Caco-2 (cell line): ENCODE data around the gene CENPV. TPM values are rescaled to one million over a fixed set of nuclear protein-coding genes. Genes with fewer than 3 reads are reported as not detected.

Experiments
- BruUV-seq: library from RNA; stranded (reverse); fragments of 400-500 nt; replicated peaks from 2 replicates; lab custom pipeline; 2021; lab: Mats Ljungman, UMichigan
- CTCF ChIA-PET: fragments of 300-600 bp; sonication (Branson Sonifier 250); formaldehyde crosslinking; loops from one replicate; lab custom pipeline; 2022; ENCODE audit warnings: antibody characterized with exemption; lab: Charles Lee
- POLR2A ChIA-PET: fragments of 300-600 bp; sonication (Branson Sonifier 250); formaldehyde crosslinking; loops from one replicate; lab custom pipeline; 2022; ENCODE audit warnings: antibody characterized with exemption; lab: Charles Lee
- DNase-seq, 2 experiments: peaks; one replicate each; pipeline versions ENCODE4 v3.0.0 to v3.0.0-alpha.2; 2020 to 2022
- H3K27me3 ChIP-seq: replicated peaks from 2 replicates; pipeline ENCODE4 v1.6.0; 2011; ENCODE audit warnings: low read length; ENCODE audit not compliant: control insufficient read depth, insufficient read depth
- H3K36me3 ChIP-seq: 2 replicates; pipeline ENCODE4 v1.5.1; 2011; ENCODE audit warnings: low read length; ENCODE audit not compliant: control insufficient read depth, insufficient read depth
- H3K4me1 ChIP-seq: fragments of 250-450 bp; sonication (Bioruptor Pico); 2 replicates; pipeline ENCODE4 v1.5.1; 2020; ENCODE audit warnings: mild to moderate bottlenecking
- H3K4me3 ChIP-seq: 2 replicates; pipeline ENCODE4 v1.5.1; 2011; ENCODE audit warnings: low read depth, mild to moderate bottlenecking, control low read depth, low read length
- H3K9me3 ChIP-seq: fragments of 250-450 bp; sonication (Bioruptor Pico); 2 replicates; pipeline ENCODE4 v1.5.1; 2020; ENCODE audit warnings: mild to moderate bottlenecking, moderate library complexity
- H3K27ac Mint-ChIP-seq: one replicate; pipeline ENCODE4 v1.8.0; 2022; ENCODE audit warnings: mixed read lengths; ENCODE audit not compliant: unreplicated experiment
- H3K27me3 Mint-ChIP-seq: one replicate; pipeline ENCODE4 v1.8.0; 2022; ENCODE audit warnings: mixed read lengths; ENCODE audit not compliant: insufficient read depth, unreplicated experiment
- H3K36me3 Mint-ChIP-seq: one replicate; pipeline ENCODE4 v1.8.0; 2022; ENCODE audit warnings: mild to moderate bottlenecking, mixed read lengths; ENCODE audit not compliant: insufficient read depth, unreplicated experiment
- H3K4me1 Mint-ChIP-seq: one replicate; pipeline ENCODE4 v1.8.0; 2022; ENCODE audit warnings: low read depth, mixed read lengths; ENCODE audit not compliant: unreplicated experiment
- H3K4me3 Mint-ChIP-seq: one replicate; pipeline ENCODE4 v1.8.0; 2022; ENCODE audit warnings: mild to moderate bottlenecking, moderate library complexity, mixed read lengths; ENCODE audit not compliant: unreplicated experiment
- H3K9me3 Mint-ChIP-seq: one replicate; pipeline ENCODE4 v1.8.0; 2022; ENCODE audit warnings: mixed read lengths; ENCODE audit not compliant: unreplicated experiment
- intact Hi-C: fragments of 100-400 bp; cut with micrococcal nuclease; formaldehyde crosslinking; loops from one replicate; pipeline ENCODE4 v1.10.0; 2022; ENCODE audit not compliant: unreplicated experiment
- total RNA-seq: library from RNA; stranded (reverse); gene quantifications from 2 replicates; pipeline ENCODE4 v1.2.3, GENCODE V29; 2022
- TF ChIP-seq, protein P1 (sequence below), 2 experiments: fragments of 200-600 bp in 1 of 2; IDR thresholded peaks; 1 replicate in 1 of 2; 2 replicates in 1 of 2; pipeline versions ENCODE4 v1.5.1 to v1.8.0; 2011 to 2022; ENCODE audit warnings: antibody characterized with exemption in 1 of 2, control low read depth in 1 of 2, inconsistent platforms in 1 of 2, low read depth in 1 of 2, low read length in 1 of 2, mild to moderate bottlenecking in 1 of 2, moderate library complexity in 1 of 2; ENCODE audit not compliant: insufficient read depth in 1 of 2, severe bottlenecking in 1 of 2, unreplicated experiment in 1 of 2

Gene CENPV
- total RNA-seq, 1 experiment from 2014 or later, result 92.8 TPM

DNA sequence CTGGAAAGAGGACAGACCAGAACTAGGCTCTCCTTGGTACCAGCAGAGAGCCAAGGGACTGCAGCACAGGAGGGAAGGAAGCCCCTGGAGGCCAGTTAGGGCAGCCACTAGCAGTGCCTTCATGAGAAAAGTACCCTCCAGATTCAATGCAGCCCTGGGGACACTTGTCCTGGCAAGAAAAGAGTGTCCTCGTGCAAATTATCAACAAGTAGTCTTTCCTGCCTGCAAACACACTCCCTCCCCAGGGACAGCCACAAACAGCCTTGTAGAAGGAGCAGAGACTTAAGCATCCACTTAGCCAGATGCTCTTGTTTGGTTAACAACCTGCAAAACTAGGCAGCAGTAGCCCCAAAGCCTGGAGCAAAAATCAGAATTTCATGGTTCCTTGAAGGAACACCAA, 24.3 kb downstream of the CENPV start:
- H3K4me3 Mint-ChIP-seq, result no peak overlapping the region

DNA sequence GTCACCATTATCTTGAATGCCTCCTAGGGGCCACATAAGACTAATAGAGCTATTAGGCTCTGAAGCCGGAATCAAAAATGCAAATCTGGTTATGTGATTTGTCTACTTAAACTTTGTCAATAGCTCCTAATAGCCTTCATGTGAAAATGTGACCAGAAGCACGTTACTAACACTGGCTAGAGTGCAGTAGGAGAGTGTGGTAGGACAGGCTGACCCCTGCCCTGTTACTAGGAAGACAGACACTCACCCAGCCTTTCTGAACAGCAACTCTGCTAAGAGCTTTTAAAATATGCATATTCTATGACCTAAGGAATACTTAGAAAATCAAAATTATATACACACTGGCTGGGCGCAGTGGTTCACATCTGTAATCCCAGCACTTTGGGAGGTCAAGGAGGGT, 26.3 kb downstream of the CENPV start:
- Histone ChIP-seq H3K27me3 (no peaks in the 10 kb centered on the region), H3K36me3 (no peaks in the 10 kb centered on the region), H3K4me3 (no peak overlapping the region), H3K9me3 (no peaks in the 10 kb centered on the region), H3K4me1 (no peaks in the 10 kb centered on the region)
- no peak for DNase-seq
- POLR2A ChIA-PET, result no interaction called here
- H3K9me3 Mint-ChIP-seq, result no peaks in the 10 kb centered on the region
- CTCF ChIA-PET, result no interaction called here
- intact Hi-C loops, result no loop called here
- no TSS peak for BruUV-seq
- no peak overlapping the region for H3K4me3 Mint-ChIP-seq
- H3K4me1 Mint-ChIP-seq, result peaks cover 10% of the 10 kb centered on the region
- TF ChIP-seq, protein P1, sequence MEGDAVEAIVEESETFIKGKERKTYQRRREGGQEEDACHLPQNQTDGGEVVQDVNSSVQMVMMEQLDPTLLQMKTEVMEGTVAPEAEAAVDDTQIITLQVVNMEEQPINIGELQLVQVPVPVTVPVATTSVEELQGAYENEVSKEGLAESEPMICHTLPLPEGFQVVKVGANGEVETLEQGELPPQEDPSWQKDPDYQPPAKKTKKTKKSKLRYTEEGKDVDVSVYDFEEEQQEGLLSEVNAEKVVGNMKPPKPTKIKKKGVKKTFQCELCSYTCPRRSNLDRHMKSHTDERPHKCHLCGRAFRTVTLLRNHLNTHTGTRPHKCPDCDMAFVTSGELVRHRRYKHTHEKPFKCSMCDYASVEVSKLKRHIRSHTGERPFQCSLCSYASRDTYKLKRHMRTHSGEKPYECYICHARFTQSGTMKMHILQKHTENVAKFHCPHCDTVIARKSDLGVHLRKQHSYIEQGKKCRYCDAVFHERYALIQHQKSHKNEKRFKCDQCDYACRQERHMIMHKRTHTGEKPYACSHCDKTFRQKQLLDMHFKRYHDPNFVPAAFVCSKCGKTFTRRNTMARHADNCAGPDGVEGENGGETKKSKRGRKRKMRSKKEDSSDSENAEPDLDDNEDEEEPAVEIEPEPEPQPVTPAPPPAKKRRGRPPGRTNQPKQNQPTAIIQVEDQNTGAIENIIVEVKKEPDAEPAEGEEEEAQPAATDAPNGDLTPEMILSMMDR (IDR thresholded peaks at IDR 0.05; ENCODE audit: insufficient read depth in 1 of 2, low read depth in 1 of 2, low read length in 1 of 2, severe bottlenecking in 1 of 2, unreplicated experiment in 1 of 2), result no peak
- no peak overlapping the region for H3K27ac Mint-ChIP-seq
- no peaks in the 10 kb centered on the region for H3K36me3 Mint-ChIP-seq
- H3K27me3 Mint-ChIP-seq, result no peaks in the 10 kb centered on the region

More for the DNA sequence above, 24.3 kb downstream of the CENPV start:
- TF ChIP-seq, protein P1 (IDR thresholded peaks at IDR 0.05; ENCODE audit: insufficient read depth in 1 of 2, low read depth in 1 of 2, low read length in 1 of 2, severe bottlenecking in 1 of 2, unreplicated experiment in 1 of 2), result no peak
- Histone ChIP-seq H3K27me3 (no peaks in the 10 kb centered on the region), H3K9me3 (no peaks in the 10 kb centered on the region), H3K4me1 (no peaks in the 10 kb centered on the region), H3K36me3 (no peaks in the 10 kb centered on the region), H3K4me3 (no peak overlapping the region)
- H3K36me3 Mint-ChIP-seq, result no peaks in the 10 kb centered on the region
- BruUV-seq, result no TSS peak
- ChIA-PET CTCF (no interaction called here), POLR2A (no interaction called here)
- H3K27ac Mint-ChIP-seq, result no peak overlapping the region
- intact Hi-C loops, result no loop called here
- peaks cover 10% of the 10 kb centered on the region for H3K4me1 Mint-ChIP-seq
- no peaks in the 10 kb centered on the region for H3K9me3 Mint-ChIP-seq
- no peaks in the 10 kb centered on the region for H3K27me3 Mint-ChIP-seq
- no peak for DNase-seq

DNA sequence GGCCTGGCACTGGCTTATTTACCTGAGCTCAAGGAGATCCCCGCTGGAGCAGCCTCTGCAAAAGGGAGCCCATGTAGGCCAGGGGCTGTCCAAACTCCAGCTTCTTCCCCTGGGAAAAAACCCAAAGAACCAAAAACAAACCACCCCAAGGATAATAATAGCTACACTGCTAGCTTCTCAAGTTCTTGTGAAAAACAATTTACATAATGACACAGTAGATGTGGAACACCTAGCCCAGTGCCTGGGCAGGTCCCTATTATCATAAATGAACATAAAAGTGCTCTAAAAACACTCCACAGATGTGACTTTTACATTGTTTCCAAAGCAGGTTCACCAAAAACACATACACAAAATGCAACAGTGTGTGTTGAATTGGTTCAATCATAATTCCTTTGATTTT, 27.3 kb downstream of the CENPV start:
- Histone ChIP-seq H3K27me3 (no peaks in the 10 kb centered on the region), H3K36me3 (no peaks in the 10 kb centered on the region), H3K4me3 (no peak overlapping the region), H3K9me3 (no peaks in the 10 kb centered on the region), H3K4me1 (no peaks in the 10 kb centered on the region)
- no peaks in the 10 kb centered on the region for H3K36me3 Mint-ChIP-seq
- ChIA-PET CTCF (no interaction called here), POLR2A (no interaction called here)
- TF ChIP-seq, protein P1 (IDR thresholded peaks at IDR 0.05; ENCODE audit: insufficient read depth in 1 of 2, low read depth in 1 of 2, low read length in 1 of 2, severe bottlenecking in 1 of 2, unreplicated experiment in 1 of 2), result no peak
- no peak overlapping the region for H3K4me3 Mint-ChIP-seq
- peaks cover 10% of the 10 kb centered on the region for H3K4me1 Mint-ChIP-seq
- no peak for DNase-seq
- no peak overlapping the region for H3K27ac Mint-ChIP-seq
- intact Hi-C loops, result no loop called here
- no TSS peak for BruUV-seq
- H3K9me3 Mint-ChIP-seq, result no peaks in the 10 kb centered on the region
- no peaks in the 10 kb centered on the region for H3K27me3 Mint-ChIP-seq
